ENCODE data around the gene DOP1B. TPM values are rescaled to one million over a fixed set of nuclear protein-coding genes. Genes with fewer than 3 reads are reported as not detected.
"Not testable (repeated sequence)": the region's sequence is repeated elsewhere in the genome, so short reads cannot be mapped to it uniquely, and the experiment has no call there.

Gene DOP1B
- 23.6 TPM for total RNA-seq

GRCh38 chr21:36156815-36157670 is at the start of gene DOP1B:
Gene DOP1B, plus strand, starts transcription at chr21:36156824. Its CDS starts 7,910 bp downstream, at chr21:36164734.
- DNase-seq (ENCODE audit: low spot score): no peak
- ATAC-seq: peak; percentile 41

- ATAC-seq (no peak), DNase-seq (ENCODE audit: low spot score) (no peak)
These were observed 46.8 kb upstream of the DOP1B start for GRCh38 chr21:36109868-36110267.

GRCh38 chr21:36111238-36111637 is 45.4 kb upstream of the DOP1B start:
- DNase-seq (ENCODE audit: low spot score) (no peak), ATAC-seq (no peak)

- DNase-seq (ENCODE audit: low spot score): peak; percentile 90
- peak; percentile 79 for ATAC-seq
These were observed 42.8 kb upstream of the DOP1B start for GRCh38 chr21:36113647-36114428.

GRCh38 chr21:36115138-36115730 is 41.4 kb upstream of the DOP1B start:
- DNase-seq (ENCODE audit: low spot score): no peak

GRCh38 chr21:36117286-36117741 is 39.3 kb upstream of the DOP1B start:
- no peak for DNase-seq (ENCODE audit: low spot score)
- ATAC-seq: no peak

More at GRCh38 chr21:36115138-36115730, 41.4 kb upstream of the DOP1B start:
- ATAC-seq: no peak

- DNase-seq (ENCODE audit: low spot score) (no peak), ATAC-seq (no peak)
These were observed 36.2 kb upstream of the DOP1B start for GRCh38 chr21:36120304-36120888.

- ATAC-seq (no peak), DNase-seq (ENCODE audit: low spot score) (peak; percentile 32)
These were observed 33.6 kb upstream of the DOP1B start for GRCh38 chr21:36122977-36123376.

- DNase-seq (ENCODE audit: low spot score): no peak
- ATAC-seq: no peak
These were observed 32.2 kb upstream of the DOP1B start for GRCh38 chr21:36124395-36124794.

- DNase-seq (ENCODE audit: low spot score): peak; percentile 52
- ATAC-seq: peak; percentile 67
These were observed 31.0 kb upstream of the DOP1B start for GRCh38 chr21:36125512-36126207.

GRCh38 chr21:36126208-36126565 is 30.4 kb upstream of the DOP1B start:
- ATAC-seq (no peak), DNase-seq (ENCODE audit: low spot score) (peak; percentile 33)

- ATAC-seq: no peak
- DNase-seq (ENCODE audit: low spot score): peak; percentile 26
These were observed 30.0 kb upstream of the DOP1B start for GRCh38 chr21:36126621-36127110.

GRCh38 chr21:36127250-36127904 is 29.2 kb upstream of the DOP1B start:
- DNase-seq (ENCODE audit: low spot score) (peak; percentile 61), ATAC-seq (peak; percentile 66)

- DNase-seq (ENCODE audit: low spot score): no peak
- ATAC-seq: peak; percentile 15
These were observed 28.6 kb upstream of the DOP1B start for GRCh38 chr21:36127977-36128376.

- ATAC-seq (no peak), DNase-seq (ENCODE audit: low spot score) (no peak)
These were observed 27.4 kb upstream of the DOP1B start for GRCh38 chr21:36129219-36129618.

GRCh38 chr21:36130414-36130762 is 26.2 kb upstream of the DOP1B start:
- not testable (repeated sequence) for ATAC-seq; DNase-seq (ENCODE audit: low spot score)

- not testable (repeated sequence) for ATAC-seq; DNase-seq (ENCODE audit: low spot score)
These were observed 25.8 kb upstream of the DOP1B start for GRCh38 chr21:36130839-36131238.

GRCh38 chr21:36132696-36133095 is 23.9 kb upstream of the DOP1B start:
- no peak for ATAC-seq
- DNase-seq (ENCODE audit: low spot score): no peak

- DNase-seq (ENCODE audit: low spot score): peak; percentile 50
- ATAC-seq: peak; percentile 52
These were observed 21.7 kb upstream of the DOP1B start, which contains the start of gene CBR3 for GRCh38 chr21:36134803-36135390. Gene CBR3, plus strand, starts transcription at chr21:36135079. Its CDS starts 114 bp downstream, at chr21:36135193.

Data from left lobe of liver (tissue), 2 donors.